ENCODE measurements around the gene TULP4.

GRCh38 chr6:158419339-158419909 lies 107.2 kb downstream of the TULP4 start:
- TF ChIP-seq, protein P1, sequence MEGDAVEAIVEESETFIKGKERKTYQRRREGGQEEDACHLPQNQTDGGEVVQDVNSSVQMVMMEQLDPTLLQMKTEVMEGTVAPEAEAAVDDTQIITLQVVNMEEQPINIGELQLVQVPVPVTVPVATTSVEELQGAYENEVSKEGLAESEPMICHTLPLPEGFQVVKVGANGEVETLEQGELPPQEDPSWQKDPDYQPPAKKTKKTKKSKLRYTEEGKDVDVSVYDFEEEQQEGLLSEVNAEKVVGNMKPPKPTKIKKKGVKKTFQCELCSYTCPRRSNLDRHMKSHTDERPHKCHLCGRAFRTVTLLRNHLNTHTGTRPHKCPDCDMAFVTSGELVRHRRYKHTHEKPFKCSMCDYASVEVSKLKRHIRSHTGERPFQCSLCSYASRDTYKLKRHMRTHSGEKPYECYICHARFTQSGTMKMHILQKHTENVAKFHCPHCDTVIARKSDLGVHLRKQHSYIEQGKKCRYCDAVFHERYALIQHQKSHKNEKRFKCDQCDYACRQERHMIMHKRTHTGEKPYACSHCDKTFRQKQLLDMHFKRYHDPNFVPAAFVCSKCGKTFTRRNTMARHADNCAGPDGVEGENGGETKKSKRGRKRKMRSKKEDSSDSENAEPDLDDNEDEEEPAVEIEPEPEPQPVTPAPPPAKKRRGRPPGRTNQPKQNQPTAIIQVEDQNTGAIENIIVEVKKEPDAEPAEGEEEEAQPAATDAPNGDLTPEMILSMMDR (tag by site-specific recombination; IDR thresholded peaks at IDR 0.05): no peak
- no peak for TF ChIP-seq ZBTB49 (tag by site-specific recombination; IDR thresholded peaks at IDR 0.05; ENCODE audit: low read depth)
- no peak for TF ChIP-seq GLIS1 (tag by site-specific recombination; IDR thresholded peaks at IDR 0.05)
- no peak for TF ChIP-seq ZNF362 (tag by site-specific recombination; IDR thresholded peaks at IDR 0.05)
- TF ChIP-seq YY1 (tag by site-specific recombination; IDR thresholded peaks at IDR 0.05): no peak
- TF ChIP-seq, protein P2, sequence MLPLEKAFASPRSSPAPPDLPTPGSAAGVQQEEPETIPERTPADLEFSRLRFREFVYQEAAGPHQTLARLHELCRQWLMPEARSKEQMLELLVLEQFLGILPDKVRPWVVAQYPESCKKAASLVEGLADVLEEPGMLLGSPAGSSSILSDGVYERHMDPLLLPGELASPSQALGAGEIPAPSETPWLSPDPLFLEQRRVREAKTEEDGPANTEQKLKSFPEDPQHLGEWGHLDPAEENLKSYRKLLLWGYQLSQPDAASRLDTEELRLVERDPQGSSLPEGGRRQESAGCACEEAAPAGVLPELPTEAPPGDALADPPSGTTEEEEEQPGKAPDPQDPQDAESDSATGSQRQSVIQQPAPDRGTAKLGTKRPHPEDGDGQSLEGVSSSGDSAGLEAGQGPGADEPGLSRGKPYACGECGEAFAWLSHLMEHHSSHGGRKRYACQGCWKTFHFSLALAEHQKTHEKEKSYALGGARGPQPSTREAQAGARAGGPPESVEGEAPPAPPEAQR (tag by site-specific recombination; IDR thresholded peaks at IDR 0.05): no peak
- no peak for TF ChIP-seq ZNF654 (tag by site-specific recombination; IDR thresholded peaks at IDR 0.05; ENCODE audit: low read depth)
- no peak for TF ChIP-seq MEIS1 (CRISPR knock-in tag; IDR thresholded peaks at IDR 0.05; ENCODE audit: borderline replicate concordance)
- no peak for TF ChIP-seq ZNF366 (tag by site-specific recombination; conservative IDR thresholded peaks at IDR 0.05)
- no peak for TF ChIP-seq ZNF561 (tag by site-specific recombination; IDR thresholded peaks at IDR 0.05; ENCODE audit: borderline replicate concordance)
- TF ChIP-seq, protein P3, sequence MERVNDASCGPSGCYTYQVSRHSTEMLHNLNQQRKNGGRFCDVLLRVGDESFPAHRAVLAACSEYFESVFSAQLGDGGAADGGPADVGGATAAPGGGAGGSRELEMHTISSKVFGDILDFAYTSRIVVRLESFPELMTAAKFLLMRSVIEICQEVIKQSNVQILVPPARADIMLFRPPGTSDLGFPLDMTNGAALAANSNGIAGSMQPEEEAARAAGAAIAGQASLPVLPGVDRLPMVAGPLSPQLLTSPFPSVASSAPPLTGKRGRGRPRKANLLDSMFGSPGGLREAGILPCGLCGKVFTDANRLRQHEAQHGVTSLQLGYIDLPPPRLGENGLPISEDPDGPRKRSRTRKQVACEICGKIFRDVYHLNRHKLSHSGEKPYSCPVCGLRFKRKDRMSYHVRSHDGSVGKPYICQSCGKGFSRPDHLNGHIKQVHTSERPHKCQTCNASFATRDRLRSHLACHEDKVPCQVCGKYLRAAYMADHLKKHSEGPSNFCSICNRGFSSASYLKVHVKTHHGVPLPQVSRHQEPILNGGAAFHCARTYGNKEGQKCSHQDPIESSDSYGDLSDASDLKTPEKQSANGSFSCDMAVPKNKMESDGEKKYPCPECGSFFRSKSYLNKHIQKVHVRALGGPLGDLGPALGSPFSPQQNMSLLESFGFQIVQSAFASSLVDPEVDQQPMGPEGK (tag by site-specific recombination; IDR thresholded peaks at IDR 0.05): no peak

All from HEK293 (cell line).